ENCODE data around the gene VEGFA.

- no peak for TF ChIP-seq CTCF (IDR thresholded peaks at IDR 0.05; ENCODE audit: insufficient read depth, low read length)
- TF ChIP-seq GABPA (IDR thresholded peaks at IDR 0.05; ENCODE audit: low read depth): no peak
These were observed 3.0 kb upstream of the VEGFA start for GRCh38 chr6:43766964-43767461.

Measured in HL-60 (cell line).